ENCODE data around the gene SPCS1.

- TF ChIP-seq, protein P1, sequence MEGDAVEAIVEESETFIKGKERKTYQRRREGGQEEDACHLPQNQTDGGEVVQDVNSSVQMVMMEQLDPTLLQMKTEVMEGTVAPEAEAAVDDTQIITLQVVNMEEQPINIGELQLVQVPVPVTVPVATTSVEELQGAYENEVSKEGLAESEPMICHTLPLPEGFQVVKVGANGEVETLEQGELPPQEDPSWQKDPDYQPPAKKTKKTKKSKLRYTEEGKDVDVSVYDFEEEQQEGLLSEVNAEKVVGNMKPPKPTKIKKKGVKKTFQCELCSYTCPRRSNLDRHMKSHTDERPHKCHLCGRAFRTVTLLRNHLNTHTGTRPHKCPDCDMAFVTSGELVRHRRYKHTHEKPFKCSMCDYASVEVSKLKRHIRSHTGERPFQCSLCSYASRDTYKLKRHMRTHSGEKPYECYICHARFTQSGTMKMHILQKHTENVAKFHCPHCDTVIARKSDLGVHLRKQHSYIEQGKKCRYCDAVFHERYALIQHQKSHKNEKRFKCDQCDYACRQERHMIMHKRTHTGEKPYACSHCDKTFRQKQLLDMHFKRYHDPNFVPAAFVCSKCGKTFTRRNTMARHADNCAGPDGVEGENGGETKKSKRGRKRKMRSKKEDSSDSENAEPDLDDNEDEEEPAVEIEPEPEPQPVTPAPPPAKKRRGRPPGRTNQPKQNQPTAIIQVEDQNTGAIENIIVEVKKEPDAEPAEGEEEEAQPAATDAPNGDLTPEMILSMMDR (conservative IDR thresholded peaks at IDR 0.05; ENCODE audit: low read depth, low read length), result no peak
- no peak for TF ChIP-seq EZH2 (IDR thresholded peaks at IDR 0.05; ENCODE audit: low read length, unreplicated experiment)
Observed at GRCh38 chr3:52743721-52744120, 37.8 kb downstream of the SPCS1 start.
